SKM-1 treated with dmso at 0.1 percent for 144 hours (cell line): ENCODE data around the gene RALGAPA1.
A peak's percentile ranks its signal among the peaks of the same experiment; 100 is the strongest.
"Not testable (repeated sequence)": the region's sequence is repeated elsewhere in the genome, so short reads cannot be mapped to it uniquely, and the experiment has no call there.

Experiments
- DNase-seq: peaks from one replicate; lab custom pipeline; 2025; ENCODE audit not compliant: unreplicated experiment; lab: John Stamatoyannopoulos, UW

Gene RALGAPA1

DNA sequence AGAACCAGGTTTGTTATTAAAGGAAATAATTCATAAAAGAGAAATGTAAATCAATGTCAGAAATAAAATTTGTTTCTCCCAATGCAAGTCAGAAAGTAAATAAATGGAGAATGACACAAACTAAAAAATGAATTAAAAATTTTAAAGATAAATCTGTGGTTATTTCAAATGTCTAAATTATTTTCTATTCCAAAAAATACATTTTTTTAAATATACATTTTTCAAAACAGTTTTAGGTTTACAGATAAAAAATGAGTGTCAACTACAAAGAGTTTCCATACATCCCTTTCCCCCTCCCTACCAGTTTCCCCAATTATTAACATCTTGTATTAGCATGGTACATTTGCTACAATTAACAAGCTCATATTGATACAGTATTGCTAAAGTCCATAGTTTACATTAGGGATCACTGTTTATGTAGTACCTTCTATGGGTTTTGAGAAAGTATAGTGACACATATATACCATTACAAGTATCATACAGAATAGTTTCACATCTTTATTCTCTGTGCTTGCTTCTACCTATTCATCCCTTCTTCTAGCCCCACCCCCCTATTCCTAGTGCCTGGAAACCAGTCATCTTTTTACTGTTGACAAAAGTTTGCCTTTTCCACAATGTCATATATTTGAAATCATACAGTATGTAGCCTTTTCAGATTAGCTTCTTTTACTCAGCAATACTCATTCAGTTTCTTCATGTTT lies 104.2 kb downstream of the RALGAPA1 start:
- DNase-seq: no peak

- no peak for DNase-seq
Measured at GRCh38 chr14:35701531-35701930, 107.6 kb downstream of the RALGAPA1 start.

- no peak for DNase-seq
Measured at GRCh38 chr14:35699791-35700444, 109.2 kb downstream of the RALGAPA1 start.

DNA sequence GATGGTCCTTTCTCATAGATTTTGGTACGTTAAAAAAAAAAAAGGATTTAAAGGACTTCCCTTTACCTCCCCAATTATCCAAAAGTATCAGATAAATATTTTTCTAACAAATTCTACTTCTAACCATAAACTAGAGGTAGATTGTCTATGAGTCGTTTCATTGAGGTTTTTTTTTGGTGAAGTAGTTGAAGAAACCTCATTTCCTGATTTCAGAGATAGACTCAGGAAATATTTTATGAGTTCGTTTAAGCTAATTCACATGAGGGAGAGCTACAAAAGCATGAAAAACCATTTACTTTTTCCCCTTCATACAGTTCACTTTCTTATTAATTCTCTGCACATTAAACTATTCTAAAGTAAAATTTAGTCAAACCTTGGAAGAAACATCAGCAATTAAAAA lies 112.5 kb downstream of the RALGAPA1 start:
- no peak for DNase-seq

- DNase-seq: no peak
Measured at GRCh38 chr14:35696119-35696518, 113.0 kb downstream of the RALGAPA1 start.

DNA sequence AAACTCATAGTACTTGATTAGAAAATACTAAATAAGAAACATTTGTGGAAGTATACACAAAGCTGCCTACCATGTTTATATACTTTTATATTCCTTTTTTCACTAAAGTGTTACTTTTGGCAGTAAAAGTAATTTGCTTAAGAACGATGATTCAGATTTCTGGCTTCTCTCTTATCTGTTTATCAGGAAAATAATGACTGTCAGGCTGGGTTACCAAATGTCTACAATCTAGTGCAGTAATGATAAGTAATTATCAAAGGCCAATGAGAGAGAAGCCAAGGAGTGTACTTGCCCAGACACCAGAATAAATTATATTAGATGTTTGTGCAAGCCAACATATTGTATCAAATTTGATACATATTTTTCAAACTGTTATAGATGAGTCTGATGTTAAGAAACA lies 113.4 kb downstream of the RALGAPA1 start:
- no peak for DNase-seq

GRCh38 chr14:35695072-35695471 lies 114.0 kb downstream of the RALGAPA1 start:
- DNase-seq: no peak

DNA sequence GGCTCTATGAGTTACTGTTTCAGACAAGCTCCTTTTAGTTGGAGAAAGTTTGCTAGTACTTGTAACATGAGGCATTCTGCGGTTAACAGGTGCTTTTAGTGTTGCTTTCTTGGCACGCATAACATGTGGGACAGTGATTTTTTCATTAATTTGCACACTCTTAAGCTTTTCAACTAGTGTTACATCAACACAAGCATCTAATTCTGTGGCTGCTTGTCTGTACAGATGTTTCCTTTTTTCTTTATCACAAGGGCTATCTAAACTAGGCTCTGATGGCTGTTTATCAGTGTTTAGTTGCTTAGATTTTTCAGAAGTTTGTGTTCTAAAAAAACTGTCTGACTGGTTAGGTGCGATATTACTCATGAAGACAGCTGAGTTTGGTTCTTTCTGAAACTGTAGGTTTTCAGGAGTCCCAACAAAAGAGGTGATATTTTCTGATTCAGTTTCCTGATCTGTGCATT lies 120.1 kb downstream of the RALGAPA1 start:
- no peak for DNase-seq

GRCh38 chr14:35688126-35688826 lies 120.8 kb downstream of the RALGAPA1 start:
- DNase-seq: no peak

DNA sequence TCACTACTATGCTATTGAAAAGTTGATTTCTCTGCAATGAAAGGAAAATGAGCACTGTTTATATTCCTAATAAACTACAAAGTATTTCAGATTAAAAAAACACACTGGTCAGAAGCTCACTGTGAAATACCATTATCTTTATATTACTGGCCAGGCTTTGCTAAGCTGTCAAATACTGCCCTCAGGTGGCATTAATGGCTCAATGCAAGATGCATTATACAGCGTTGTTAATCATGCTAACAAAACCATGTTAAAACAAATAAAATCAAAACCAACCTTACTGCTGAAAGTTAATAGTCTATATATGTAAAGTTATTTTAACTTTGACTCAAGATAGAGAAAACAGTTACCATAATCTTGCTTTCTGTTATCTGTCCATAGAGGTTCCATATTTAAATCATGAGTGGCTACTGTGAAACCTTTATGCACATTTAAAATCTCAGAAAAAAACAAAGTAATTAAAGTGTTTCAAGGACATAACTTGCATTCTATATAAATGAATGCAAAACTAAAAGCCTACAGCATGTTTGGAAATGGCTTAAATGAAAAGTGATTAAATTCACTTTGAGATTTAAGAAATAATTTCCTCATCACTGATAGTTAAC lies 121.7 kb downstream of the RALGAPA1 start:
- DNase-seq: peak; percentile 14

- DNase-seq: not testable (repeated sequence)
Measured at GRCh38 chr14:35683688-35684087, 125.4 kb downstream of the RALGAPA1 start.

DNA sequence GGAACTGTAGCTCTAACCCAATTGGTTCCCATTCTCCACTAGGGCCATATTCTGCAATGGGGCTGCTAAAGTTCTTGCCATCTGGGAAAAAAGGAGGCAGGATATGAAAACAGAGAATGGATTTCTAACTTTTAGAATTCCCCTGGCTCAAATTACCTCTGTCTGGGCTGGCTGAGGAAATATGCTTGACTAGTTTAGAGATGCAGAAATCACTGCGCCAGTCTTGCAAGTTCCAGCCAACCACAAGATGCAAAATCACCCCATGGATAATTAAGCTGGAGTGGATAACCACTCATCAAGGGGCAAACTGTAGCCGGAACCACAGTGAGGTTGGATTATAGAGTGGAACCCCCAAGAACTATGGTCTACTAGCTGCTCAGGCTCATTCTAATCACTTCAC lies 126.3 kb downstream of the RALGAPA1 start:
- no peak for DNase-seq

DNA sequence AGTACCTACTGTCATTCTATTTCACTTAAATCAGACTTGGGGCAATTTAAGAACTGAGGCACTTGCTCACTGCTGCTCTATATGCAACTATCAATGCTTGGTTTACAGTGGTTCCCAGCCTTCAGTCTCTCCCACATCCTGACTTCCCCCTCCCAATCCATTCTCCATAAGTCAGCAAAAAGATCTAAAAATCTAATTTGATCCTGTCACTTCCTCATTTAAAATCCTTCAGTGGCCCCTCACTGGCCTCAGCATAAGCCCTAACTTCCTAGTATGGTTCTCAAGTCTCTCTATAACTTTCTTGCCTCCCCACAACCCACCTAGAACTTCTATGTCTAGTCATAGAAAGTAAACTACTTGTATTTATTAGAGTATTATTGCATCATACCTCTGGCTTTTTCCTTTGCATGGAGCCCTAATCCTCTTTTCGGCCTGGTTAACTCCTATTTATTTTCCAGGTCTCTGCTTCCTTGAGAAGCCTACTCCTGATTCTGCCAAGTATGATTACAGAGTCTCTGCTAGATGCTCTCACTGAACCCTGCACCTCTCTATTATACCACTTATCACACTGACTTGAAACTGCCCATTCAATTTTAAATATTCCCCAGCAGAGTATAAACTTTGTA lies 130.6 kb downstream of the RALGAPA1 start:
- DNase-seq: no peak

DNA sequence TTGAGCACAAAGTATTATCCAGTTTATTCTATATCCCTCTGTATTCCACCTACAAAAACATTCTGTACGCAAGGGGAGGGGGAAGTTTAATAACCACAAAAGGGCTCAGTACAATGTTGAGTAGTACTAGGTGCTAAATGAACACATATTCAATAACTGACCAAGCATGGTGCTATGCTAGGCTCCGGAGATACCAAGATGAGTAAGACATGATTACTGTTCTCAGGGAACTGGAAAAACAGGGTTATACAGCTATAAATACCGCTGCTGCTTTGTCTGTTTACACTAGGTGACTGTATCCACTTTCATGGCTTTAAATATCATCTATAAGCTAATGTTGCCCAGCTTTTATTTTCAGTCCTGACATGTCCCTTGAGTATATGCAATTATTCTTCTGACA lies 139.3 kb downstream of the RALGAPA1 start:
- no peak for DNase-seq

- no peak for DNase-seq
Measured at GRCh38 chr14:35666429-35667043, 142.6 kb downstream of the RALGAPA1 start.

- DNase-seq: no peak
Measured at GRCh38 chr14:35661875-35662274, 147.2 kb downstream of the RALGAPA1 start.

DNA sequence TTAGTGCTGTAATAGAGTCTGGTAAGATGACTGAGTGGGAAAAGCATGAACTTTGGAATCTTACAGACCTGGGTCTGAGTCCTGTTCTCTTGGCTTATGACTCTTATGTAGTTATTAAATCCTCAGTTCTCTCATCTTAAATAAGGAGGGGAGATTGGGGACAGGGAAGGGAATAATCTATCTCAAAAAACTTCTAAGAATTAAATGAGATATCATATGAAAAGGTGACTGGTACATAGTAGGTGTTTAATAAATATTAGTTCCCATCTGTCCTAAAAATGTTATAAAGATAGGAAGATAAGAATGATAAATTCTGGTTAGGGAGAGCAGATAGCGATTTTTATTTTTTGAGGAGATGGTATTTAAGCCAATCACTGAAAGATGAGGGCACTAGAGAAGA lies 156.1 kb downstream of the RALGAPA1 start:
- DNase-seq: no peak

- DNase-seq: no peak
Measured at GRCh38 chr14:35643513-35643912, 165.6 kb downstream of the RALGAPA1 start.

DNA sequence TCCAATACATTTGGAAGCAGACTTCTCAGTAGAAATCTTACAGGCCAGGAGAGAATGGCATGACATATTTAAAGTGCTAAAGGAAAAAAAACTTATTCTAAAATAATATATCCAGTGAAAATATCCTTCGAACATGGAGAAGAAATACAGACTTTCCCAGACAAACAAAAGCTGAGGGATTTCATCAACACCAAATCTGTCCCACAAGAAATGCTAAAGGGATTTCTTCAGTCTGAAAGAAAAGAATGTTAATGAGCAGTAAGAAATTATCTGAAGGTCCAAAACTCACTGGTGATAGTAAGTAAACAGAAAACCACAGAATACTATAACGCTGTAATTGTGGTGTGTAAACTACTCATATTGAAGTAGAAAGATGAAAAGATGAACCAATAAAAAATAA lies 171.2 kb downstream of the RALGAPA1 start:
- DNase-seq: no peak

DNA sequence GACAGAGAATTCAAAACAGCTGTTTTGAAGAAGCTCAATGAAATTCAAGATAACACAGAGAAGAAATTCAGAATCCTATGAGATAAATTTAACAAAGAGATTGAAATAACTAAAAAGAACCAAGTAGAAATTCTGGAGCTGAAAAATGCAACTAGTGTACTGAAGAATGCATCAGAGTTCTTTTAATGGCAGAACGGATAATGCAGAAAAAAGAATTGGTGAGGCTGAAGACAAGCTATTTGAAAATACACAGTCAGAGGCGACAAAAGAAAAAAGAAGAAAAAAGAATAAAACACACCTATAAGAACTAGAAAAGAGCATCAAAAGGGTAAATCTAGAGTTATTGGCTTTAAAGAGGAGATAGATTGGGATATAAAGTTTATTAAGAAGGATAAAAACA lies 171.8 kb downstream of the RALGAPA1 start:
- no peak for DNase-seq

GRCh38 chr14:35632676-35633075 lies 176.4 kb downstream of the RALGAPA1 start:
- DNase-seq: no peak
